GM12864 (cell line): ENCODE measurements around the gene MALSU1.

Experiments used
- DNase-seq: peaks from one replicate; pipeline ENCODE4 v3.0.0-alpha.2; 2011; ENCODE audit warnings: low read depth
- H3K4me3 ChIP-seq: 2 replicates; pipeline ENCODE4 v1.5.1; 2011; ENCODE audit warnings: mild to moderate bottlenecking, low read depth, low read length, control low read depth
- CTCF ChIP-seq: IDR thresholded peaks from 2 replicates; pipeline ENCODE4 v1.5.1; 2011; ENCODE audit warnings: low read depth, mild to moderate bottlenecking, moderate library complexity, low read length, control low read depth, inconsistent platforms; ENCODE audit errors: missing control alignments

The MALSU1 gene

GRCh38 chr7:23358152-23358674 is 59.1 kb downstream of the MALSU1 start:
- DNase-seq, result no peak
- no peak for TF ChIP-seq CTCF

More at GRCh38 chr7:23358152-23358674, 59.1 kb downstream of the MALSU1 start:
- no peak overlapping the region for H3K4me3 ChIP-seq
